ENCODE data around the gene GAGE12E.
"Not testable (repeated sequence)": the region's sequence is repeated elsewhere in the genome, so short reads cannot be mapped to it uniquely, and the experiment has no call there.

Gene GAGE12E, protein sequence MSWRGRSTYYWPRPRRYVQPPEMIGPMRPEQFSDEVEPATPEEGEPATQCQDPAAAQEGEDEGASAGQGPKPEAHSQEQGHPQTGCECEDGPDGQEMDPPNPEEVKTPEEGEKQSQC

DNA sequence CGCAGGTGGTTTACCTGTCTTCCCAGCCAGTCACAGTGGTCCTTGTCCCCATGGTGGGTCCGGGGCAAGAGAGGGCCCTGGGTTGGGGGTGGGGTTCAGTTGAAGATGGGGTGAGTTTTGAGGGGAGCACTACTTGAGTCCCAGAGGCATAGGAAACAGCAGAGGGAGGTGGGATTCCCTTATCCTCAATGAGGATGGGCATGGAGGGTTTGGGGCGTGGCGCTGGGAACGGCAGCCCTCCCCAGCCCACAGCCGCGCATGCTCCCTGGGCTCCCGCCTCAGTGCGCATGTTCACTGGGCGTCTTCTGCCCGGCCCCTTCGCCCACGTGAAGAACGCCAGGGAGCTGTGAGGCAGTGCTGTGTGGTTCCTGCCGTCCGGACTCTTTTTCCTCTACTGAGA lies at the start of gene GAGE12E:
Gene GAGE12E (plus strand): TSS at position 301 of the 400 bp plus-strand sequence. CDS start 1,155 bp downstream, outside the sequence.
- DNase-seq (ENCODE audit: low read depth); H3K4me3 ChIP-seq (ENCODE audit: low read length): not testable (repeated sequence)

DNA sequence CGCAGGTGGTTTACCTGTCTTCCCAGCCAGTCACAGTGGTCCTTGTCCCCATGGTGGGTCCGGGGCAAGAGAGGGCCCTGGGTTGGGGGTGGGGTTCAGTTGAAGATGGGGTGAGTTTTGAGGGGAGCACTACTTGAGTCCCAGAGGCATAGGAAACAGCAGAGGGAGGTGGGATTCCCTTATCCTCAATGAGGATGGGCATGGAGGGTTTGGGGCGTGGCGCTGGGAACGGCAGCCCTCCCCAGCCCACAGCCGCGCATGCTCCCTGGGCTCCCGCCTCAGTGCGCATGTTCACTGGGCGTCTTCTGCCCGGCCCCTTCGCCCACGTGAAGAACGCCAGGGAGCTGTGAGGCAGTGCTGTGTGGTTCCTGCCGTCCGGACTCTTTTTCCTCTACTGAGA lies 19.2 kb upstream of the GAGE12E start, which contains the start of gene GAGE12C:
Gene GAGE12C (plus strand): TSS at position 301 of the 400 bp plus-strand sequence. CDS start 1,155 bp downstream, outside the sequence.
- DNase-seq (ENCODE audit: low read depth); H3K4me3 ChIP-seq (ENCODE audit: low read length): not testable (repeated sequence)

DNA sequence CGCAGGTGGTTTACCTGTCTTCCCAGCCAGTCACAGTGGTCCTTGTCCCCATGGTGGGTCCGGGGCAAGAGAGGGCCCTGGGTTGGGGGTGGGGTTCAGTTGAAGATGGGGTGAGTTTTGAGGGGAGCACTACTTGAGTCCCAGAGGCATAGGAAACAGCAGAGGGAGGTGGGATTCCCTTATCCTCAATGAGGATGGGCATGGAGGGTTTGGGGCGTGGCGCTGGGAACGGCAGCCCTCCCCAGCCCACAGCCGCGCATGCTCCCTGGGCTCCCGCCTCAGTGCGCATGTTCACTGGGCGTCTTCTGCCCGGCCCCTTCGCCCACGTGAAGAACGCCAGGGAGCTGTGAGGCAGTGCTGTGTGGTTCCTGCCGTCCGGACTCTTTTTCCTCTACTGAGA lies 9.7 kb upstream of the GAGE12E start, which contains the start of gene GAGE12D:
Gene GAGE12D (plus strand): TSS at position 301 of the 400 bp plus-strand sequence. CDS start 1,155 bp downstream, outside the sequence.
- H3K4me3 ChIP-seq (ENCODE audit: low read length); DNase-seq (ENCODE audit: low read depth): not testable (repeated sequence)

DNA sequence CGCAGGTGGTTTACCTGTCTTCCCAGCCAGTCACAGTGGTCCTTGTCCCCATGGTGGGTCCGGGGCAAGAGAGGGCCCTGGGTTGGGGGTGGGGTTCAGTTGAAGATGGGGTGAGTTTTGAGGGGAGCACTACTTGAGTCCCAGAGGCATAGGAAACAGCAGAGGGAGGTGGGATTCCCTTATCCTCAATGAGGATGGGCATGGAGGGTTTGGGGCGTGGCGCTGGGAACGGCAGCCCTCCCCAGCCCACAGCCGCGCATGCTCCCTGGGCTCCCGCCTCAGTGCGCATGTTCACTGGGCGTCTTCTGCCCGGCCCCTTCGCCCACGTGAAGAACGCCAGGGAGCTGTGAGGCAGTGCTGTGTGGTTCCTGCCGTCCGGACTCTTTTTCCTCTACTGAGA lies 9.5 kb downstream of the GAGE12E start, which contains the start of gene GAGE12F:
Gene GAGE12F (plus strand): TSS at position 301 of the 400 bp plus-strand sequence. CDS start 1,155 bp downstream, outside the sequence.
- not testable (repeated sequence) for DNase-seq (ENCODE audit: low read depth); H3K4me3 ChIP-seq (ENCODE audit: low read length)

DNA sequence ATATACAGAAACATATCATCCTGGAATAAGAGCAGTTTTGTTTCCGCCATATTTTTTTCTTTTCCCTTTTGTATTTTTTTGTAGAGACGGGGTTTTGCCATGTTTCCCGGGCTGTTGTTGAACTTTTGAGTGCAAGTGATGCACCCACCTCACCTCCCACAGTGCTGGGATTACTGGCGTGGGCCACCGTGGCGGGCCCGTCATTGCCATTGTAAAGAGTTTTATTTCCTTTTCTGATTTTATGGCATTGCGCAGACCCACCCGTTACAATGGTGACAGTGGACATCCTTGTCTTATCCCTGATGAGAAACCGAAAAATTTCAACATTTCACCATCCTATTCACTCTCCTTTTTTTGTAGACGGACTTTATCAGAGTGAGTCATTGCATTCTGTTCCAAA lies 17.6 kb downstream of the GAGE12E start:
- not testable (repeated sequence) for DNase-seq (ENCODE audit: low read depth); H3K4me3 ChIP-seq (ENCODE audit: low read length)

DNA sequence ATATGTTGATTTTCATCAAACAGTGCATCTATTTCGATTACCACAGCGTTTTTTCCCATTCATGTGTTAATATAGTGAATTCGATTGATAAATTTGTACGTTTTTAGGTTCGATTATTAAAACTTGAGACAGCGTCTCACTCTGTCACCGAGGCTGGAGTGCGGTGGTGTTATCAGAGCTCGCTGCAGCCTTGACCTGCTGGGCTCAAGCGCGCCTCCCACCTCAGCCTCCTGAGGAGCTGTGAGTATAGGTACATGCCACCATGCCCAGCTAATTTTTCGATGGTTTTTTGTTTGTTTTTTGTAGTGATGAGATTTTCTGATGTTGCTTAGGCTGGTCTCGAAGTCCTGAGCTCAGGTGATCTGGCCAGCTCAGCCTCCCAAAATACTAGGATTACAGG lies 18.1 kb downstream of the GAGE12E start:
- not testable (repeated sequence) for DNase-seq (ENCODE audit: low read depth); H3K4me3 ChIP-seq (ENCODE audit: low read length)

DNA sequence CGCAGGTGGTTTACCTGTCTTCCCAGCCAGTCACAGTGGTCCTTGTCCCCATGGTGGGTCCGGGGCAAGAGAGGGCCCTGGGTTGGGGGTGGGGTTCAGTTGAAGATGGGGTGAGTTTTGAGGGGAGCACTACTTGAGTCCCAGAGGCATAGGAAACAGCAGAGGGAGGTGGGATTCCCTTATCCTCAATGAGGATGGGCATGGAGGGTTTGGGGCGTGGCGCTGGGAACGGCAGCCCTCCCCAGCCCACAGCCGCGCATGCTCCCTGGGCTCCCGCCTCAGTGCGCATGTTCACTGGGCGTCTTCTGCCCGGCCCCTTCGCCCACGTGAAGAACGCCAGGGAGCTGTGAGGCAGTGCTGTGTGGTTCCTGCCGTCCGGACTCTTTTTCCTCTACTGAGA lies 19.0 kb downstream of the GAGE12E start, which contains the start of gene GAGE12G:
Gene GAGE12G (plus strand): TSS at position 301 of the 400 bp plus-strand sequence. CDS start 1,155 bp downstream, outside the sequence.
- DNase-seq (ENCODE audit: low read depth); H3K4me3 ChIP-seq (ENCODE audit: low read length): not testable (repeated sequence)

DNA sequence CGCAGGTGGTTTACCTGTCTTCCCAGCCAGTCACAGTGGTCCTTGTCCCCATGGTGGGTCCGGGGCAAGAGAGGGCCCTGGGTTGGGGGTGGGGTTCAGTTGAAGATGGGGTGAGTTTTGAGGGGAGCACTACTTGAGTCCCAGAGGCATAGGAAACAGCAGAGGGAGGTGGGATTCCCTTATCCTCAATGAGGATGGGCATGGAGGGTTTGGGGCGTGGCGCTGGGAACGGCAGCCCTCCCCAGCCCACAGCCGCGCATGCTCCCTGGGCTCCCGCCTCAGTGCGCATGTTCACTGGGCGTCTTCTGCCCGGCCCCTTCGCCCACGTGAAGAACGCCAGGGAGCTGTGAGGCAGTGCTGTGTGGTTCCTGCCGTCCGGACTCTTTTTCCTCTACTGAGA lies 28.6 kb downstream of the GAGE12E start, which contains the start of gene GAGE12H:
Gene GAGE12H (plus strand): TSS at position 301 of the 400 bp plus-strand sequence. CDS start 1,155 bp downstream, outside the sequence.
- DNase-seq (ENCODE audit: low read depth); H3K4me3 ChIP-seq (ENCODE audit: low read length): not testable (repeated sequence)

DNA sequence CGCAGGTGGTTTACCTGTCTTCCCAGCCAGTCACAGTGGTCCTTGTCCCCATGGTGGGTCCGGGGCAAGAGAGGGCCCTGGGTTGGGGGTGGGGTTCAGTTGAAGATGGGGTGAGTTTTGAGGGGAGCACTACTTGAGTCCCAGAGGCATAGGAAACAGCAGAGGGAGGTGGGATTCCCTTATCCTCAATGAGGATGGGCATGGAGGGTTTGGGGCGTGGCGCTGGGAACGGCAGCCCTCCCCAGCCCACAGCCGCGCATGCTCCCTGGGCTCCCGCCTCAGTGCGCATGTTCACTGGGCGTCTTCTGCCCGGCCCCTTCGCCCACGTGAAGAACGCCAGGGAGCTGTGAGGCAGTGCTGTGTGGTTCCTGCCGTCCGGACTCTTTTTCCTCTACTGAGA lies 38.1 kb downstream of the GAGE12E start, which contains the start of gene GAGE2A:
Gene GAGE2A (plus strand): TSS at position 301 of the 400 bp plus-strand sequence. CDS start 1,155 bp downstream, outside the sequence.
- not testable (repeated sequence) for H3K4me3 ChIP-seq (ENCODE audit: low read length); DNase-seq (ENCODE audit: low read depth)

DNA sequence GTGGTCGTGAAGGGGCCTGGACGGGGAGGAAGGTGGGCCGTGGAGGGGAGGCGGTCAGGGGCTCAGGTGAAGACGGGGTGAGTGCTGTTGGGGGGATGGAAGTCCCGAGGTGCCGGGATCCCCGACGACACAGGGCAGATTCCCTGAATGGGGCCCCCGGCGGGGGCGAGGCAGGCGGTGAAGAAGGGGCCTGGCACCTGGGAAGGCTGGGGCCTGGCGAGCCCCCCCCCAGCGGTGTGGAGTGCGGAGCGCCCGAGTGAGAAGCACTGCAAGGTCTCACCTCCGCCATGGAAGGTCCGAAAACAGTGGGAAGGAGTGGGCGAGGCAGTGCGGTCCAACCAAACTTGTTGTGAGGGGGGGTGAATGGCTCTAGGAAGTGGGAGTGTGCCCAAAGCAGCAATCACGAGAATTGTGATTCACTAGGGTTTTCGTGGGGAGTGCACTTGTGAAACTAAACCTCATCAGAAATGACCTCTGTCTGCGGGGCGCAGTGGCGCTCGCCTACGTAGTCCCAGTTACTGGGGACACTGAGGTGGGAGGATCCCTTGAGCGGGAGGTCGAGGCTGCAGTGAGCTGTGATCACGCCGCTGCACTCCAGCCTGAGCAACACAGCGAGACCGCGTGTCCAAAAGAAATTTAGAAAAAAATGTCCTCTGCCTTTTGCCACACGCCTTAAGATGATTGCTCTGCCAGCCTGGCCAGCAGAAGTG lies 38.8 kb downstream of the GAGE12E start:
- DNase-seq (ENCODE audit: low read depth); H3K4me3 ChIP-seq (ENCODE audit: low read length): not testable (repeated sequence)

DNA sequence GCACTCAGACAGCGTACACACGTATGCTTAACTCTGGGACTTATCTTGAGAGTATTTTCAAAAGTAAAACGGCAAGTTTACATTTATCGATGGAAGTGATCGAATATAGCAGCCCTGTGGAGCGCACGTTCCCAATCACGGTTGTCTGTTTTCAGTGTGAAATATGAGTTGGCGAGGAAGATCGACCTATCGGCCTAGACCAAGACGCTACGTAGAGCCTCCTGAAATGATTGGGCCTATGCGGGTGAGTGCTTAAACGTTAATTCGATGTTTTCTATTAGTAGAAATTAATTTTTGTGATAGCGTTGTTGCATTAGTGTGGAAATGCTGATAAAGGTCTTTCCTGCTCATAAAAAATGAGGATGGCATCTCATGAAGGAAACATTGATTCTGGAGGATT lies 39.4 kb downstream of the GAGE12E start:
- H3K4me3 ChIP-seq (ENCODE audit: low read length); DNase-seq (ENCODE audit: low read depth): not testable (repeated sequence)

DNA sequence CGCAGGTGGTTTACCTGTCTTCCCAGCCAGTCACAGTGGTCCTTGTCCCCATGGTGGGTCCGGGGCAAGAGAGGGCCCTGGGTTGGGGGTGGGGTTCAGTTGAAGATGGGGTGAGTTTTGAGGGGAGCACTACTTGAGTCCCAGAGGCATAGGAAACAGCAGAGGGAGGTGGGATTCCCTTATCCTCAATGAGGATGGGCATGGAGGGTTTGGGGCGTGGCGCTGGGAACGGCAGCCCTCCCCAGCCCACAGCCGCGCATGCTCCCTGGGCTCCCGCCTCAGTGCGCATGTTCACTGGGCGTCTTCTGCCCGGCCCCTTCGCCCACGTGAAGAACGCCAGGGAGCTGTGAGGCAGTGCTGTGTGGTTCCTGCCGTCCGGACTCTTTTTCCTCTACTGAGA lies 47.6 kb downstream of the GAGE12E start, which contains the start of gene GAGE1:
Gene GAGE1 (plus strand): TSS at position 301 of the 400 bp plus-strand sequence. CDS start 1,155 bp downstream, outside the sequence.
- not testable (repeated sequence) for H3K4me3 ChIP-seq (ENCODE audit: low read length); DNase-seq (ENCODE audit: low read depth)

Data from retinal pigment epithelial cell (primary cell).